WI38 (cell line): ENCODE measurements around the gene SEZ6.

ENCODE experiments used
- H3K4me3 ChIP-seq: 2 replicates; pipeline ENCODE4 v1.5.1; 2011; ENCODE audit warnings: low read depth, mild to moderate bottlenecking, control low read depth, low read length
- CTCF ChIP-seq: IDR thresholded peaks from 2 replicates; pipeline ENCODE4 v1.5.1; 2012; ENCODE audit warnings: low read depth, mild to moderate bottlenecking, control low read depth, low read length

Gene SEZ6

GRCh38 chr17:28917465-28917864, 88.4 kb downstream of the SEZ6 start:
- TF ChIP-seq CTCF: no peak
- no peak overlapping the region for H3K4me3 ChIP-seq

DNA sequence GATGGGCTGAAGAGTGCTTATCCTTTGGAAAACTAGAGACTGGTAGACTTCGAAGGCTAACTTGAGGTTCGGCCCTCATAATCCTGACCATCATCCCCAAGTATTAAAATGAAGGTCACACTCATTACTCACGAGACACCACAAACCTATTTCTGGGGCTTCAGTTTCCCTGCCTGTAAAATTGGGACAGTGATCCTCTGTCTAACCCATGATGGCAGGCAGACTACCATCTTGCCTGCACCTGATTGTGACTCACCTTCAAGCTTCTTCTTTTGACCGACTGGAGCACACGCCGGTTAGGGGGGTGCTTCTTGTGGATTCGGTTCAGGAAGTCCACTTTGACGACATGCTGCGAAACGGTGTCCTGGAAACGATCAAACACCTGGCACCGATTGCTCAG, 88.8 kb downstream of the SEZ6 start:
- no peak overlapping the region for H3K4me3 ChIP-seq
- TF ChIP-seq CTCF: no peak

DNA sequence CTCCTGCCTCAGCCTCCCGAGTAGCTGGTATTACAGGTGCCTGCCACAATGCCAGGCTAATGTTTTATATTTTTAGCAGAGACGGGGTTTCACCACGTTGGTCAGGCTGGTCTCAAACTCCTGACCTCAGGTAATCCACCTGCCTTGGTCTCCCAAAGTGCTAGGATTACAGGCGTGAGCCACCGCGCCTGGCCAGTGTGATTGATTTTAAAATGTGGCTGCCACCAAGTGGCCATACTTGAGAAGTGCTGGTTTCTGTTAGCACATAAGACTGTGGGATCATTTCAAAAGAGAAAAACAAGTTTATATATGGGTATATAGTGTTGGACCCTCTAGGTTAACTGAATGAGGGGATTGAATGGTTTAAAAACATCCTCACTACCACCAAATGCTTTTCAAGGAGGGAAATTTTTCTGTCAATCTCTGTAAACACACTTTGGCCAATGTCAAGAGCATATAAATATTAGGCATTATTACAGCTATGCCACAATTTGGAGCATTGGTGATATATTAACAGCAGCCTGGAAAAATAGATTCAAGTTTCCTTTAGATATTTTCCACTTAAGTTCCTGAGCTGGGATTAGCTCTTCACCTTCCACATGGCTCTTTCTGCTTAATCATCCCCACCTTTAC, 89.4 kb downstream of the SEZ6 start:
- H3K4me3 ChIP-seq: no peak overlapping the region
- TF ChIP-seq CTCF: peak; percentile 44; the same call in 1 of the 2 replicates

DNA sequence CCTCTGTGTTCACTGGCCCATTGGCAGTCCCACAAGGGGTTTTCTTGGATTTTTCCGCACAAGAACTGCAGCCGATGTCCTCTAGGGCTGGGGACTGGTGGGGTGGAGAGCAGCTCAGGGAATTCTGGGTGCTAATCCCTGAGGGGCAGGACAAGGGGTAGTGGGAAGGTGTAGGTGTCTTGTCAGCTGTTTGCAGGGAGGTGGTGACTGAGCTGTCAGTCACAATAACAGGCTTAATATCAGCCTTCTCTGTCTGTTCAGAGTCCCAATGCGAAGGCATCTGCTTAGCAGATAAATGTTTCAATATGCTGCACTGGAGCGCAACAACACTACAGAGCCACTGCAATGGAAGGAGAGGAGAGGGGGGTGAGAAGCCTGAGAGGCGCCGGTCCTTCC, 92.9 kb downstream of the SEZ6 start:
- TF ChIP-seq CTCF: no peak
- no peak overlapping the region for H3K4me3 ChIP-seq

GRCh38 chr17:28912281-28912937, 93.4 kb downstream of the SEZ6 start:
- H3K4me3 ChIP-seq: no peak overlapping the region
- no peak for TF ChIP-seq CTCF

- H3K4me3 ChIP-seq: no peak overlapping the region
- no peak for TF ChIP-seq CTCF
These were observed 94.3 kb downstream of the SEZ6 start for GRCh38 chr17:28911411-28912045.

DNA sequence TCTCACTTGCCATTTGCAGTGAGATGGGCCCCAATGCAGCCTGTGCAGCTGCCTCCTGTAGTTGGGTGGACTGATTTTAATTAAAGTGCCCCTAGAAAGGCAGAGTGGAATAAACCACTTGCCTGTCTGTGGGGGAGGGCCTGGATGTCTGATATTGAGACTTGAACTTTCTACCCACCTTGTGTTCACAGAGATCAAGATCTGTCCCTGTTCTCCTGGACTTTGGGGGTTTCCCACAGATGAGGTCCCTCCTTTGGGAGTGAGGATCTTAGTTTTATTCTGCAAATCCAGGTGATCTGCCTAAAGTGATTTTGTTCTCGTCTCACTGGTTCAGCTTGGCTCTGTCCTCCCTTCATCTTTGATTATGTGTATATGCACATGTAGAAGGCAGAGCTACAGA, 95.3 kb downstream of the SEZ6 start:
- H3K4me3 ChIP-seq: no peak overlapping the region
- TF ChIP-seq CTCF: no peak
